ENCODE measurements around the gene NUDT3.
"Not testable (repeated sequence)": the region's sequence is repeated elsewhere in the genome, so short reads cannot be mapped to it uniquely, and the experiment has no call there.

NUDT3 gene

GRCh38 chr6:34248198-34248726 lies 144.2 kb downstream of the NUDT3 start:
- DNase-seq (ENCODE audit: low read depth): peak; percentile 33
- no peak for TF ChIP-seq CTCF (conservative IDR thresholded peaks at IDR 0.05; ENCODE audit: low read depth, low read length)
- H3K4me3 ChIP-seq (ENCODE audit: low read depth, low read length): peak overlapping the region; percentile 92

GRCh38 chr6:34247481-34248197 lies 144.8 kb downstream of the NUDT3 start:
- no peak for DNase-seq (ENCODE audit: low read depth)
- peak overlapping the region; percentile 92 for H3K4me3 ChIP-seq (ENCODE audit: low read depth, low read length)
- TF ChIP-seq CTCF (conservative IDR thresholded peaks at IDR 0.05; ENCODE audit: low read depth, low read length): no peak

GRCh38 chr6:34246563-34247391 lies 145.7 kb downstream of the NUDT3 start:
- H3K4me3 ChIP-seq (ENCODE audit: low read depth, low read length): no peak overlapping the region
- TF ChIP-seq CTCF (conservative IDR thresholded peaks at IDR 0.05; ENCODE audit: low read depth, low read length): peak; percentile 74
- peak; percentile 53 for DNase-seq (ENCODE audit: low read depth)

- no peak overlapping the region for H3K4me3 ChIP-seq (ENCODE audit: low read depth, low read length)
- no peak for TF ChIP-seq CTCF (conservative IDR thresholded peaks at IDR 0.05; ENCODE audit: low read depth, low read length)
- DNase-seq (ENCODE audit: low read depth): no peak
These were observed 146.3 kb downstream of the NUDT3 start for GRCh38 chr6:34246249-34246562.

GRCh38 chr6:34245761-34246140 lies 146.7 kb downstream of the NUDT3 start:
- H3K4me3 ChIP-seq (ENCODE audit: low read depth, low read length); DNase-seq (ENCODE audit: low read depth): not testable (repeated sequence)

GRCh38 chr6:34245032-34245760 lies 147.3 kb downstream of the NUDT3 start:
- H3K4me3 ChIP-seq (ENCODE audit: low read depth, low read length): not testable (repeated sequence)

GRCh38 chr6:34243901-34244884 lies 148.3 kb downstream of the NUDT3 start:
- peak; percentile 92 for DNase-seq (ENCODE audit: low read depth)
- H3K4me3 ChIP-seq (ENCODE audit: low read depth, low read length): peak overlapping the region; percentile 4
- TF ChIP-seq CTCF (conservative IDR thresholded peaks at IDR 0.05; ENCODE audit: low read depth, low read length): peak; percentile 61

More at GRCh38 chr6:34245032-34245760, 147.3 kb downstream of the NUDT3 start:
- not testable (repeated sequence) for DNase-seq (ENCODE audit: low read depth)

Measured in choroid plexus epithelial cell (primary cell).